HepG2 (cell line): Measurements from ENCODE around the gene ZBTB25. TPM values are rescaled to one million over a fixed set of nuclear protein-coding genes. Genes with fewer than 3 reads are reported as not detected.
A peak's percentile ranks its signal among the peaks of the same experiment; 100 is the strongest.

Experiments
- ARID4A ChIP-seq: sonication (generic); formaldehyde crosslinking; IDR thresholded peaks from 2 replicates; pipeline ENCODE4 v1.5.0; 2020; ENCODE audit warnings: mild to moderate bottlenecking, missing genetic modification reagents, borderline replicate concordance
- E2F5 ChIP-seq: sonication (generic); formaldehyde crosslinking; conservative IDR thresholded peaks from 2 replicates; pipeline ENCODE4 v1.4.0; 2020; ENCODE audit warnings: missing genetic modification reagents
- GABPB1 ChIP-seq: IDR thresholded peaks from 2 replicates; pipeline ENCODE4 v1.6.1; 2016; ENCODE audit warnings: mild to moderate bottlenecking, missing genetic modification reagents, moderate library complexity, missing compliant biosample characterization
- HOXA3 ChIP-seq: sonication (generic); formaldehyde crosslinking; IDR thresholded peaks from 2 replicates; pipeline ENCODE4 v1.5.0; 2020; ENCODE audit warnings: missing genetic modification reagents
- PATZ1 ChIP-seq: sonication (generic); formaldehyde crosslinking; IDR thresholded peaks from 2 replicates; pipeline ENCODE4 v1.4.0; 2020; ENCODE audit warnings: missing genetic modification reagents
- PRDM15 ChIP-seq: sonication (generic); formaldehyde crosslinking; IDR thresholded peaks from 2 replicates; pipeline ENCODE4 v1.4.0; 2020; ENCODE audit warnings: missing genetic modification reagents
- SPEN ChIP-seq: sonication (generic); formaldehyde crosslinking; IDR thresholded peaks from 2 replicates; pipeline ENCODE4 v1.5.1; 2020; ENCODE audit warnings: low read depth, mild to moderate bottlenecking, missing genetic modification reagents
- STAG1 ChIP-seq: sonication (generic); formaldehyde crosslinking; IDR thresholded peaks from 2 replicates; pipeline ENCODE4 v1.4.0; 2020; ENCODE audit warnings: missing genetic modification reagents
- ZBTB21 ChIP-seq: sonication (generic); formaldehyde crosslinking; IDR thresholded peaks from 2 replicates; pipeline ENCODE4 v1.4.0; 2020; ENCODE audit warnings: missing genetic modification reagents
- ZNF576 ChIP-seq: sonication (generic); formaldehyde crosslinking; IDR thresholded peaks from 2 replicates; pipeline ENCODE4 v1.4.0; 2020; ENCODE audit warnings: mild to moderate bottlenecking, missing genetic modification reagents
- ZNF687 ChIP-seq: sonication (generic); formaldehyde crosslinking; IDR thresholded peaks from 2 replicates; pipeline ENCODE4 v1.5.1; 2020; ENCODE audit warnings: mild to moderate bottlenecking, missing genetic modification reagents, moderate library complexity
- ZNF777 ChIP-seq: sonication (generic); formaldehyde crosslinking; IDR thresholded peaks from 2 replicates; pipeline ENCODE4 v1.4.0; 2020; ENCODE audit warnings: missing genetic modification reagents
- polyA plus RNA-seq, 8 experiments: library from polyadenylated mRNA; depleted of rRNA in 3 of 8; stranded (reverse) in 7 of 8; unstranded in 1 of 8; fragments of >200 nt; fragmentation: Illumina TruSeq in 4 of 8; extraction: Trizol in 4 of 8; gene quantifications; 2 replicates each; pipeline versions ENCODE4 v1.2.1 to v1.2.3, GENCODE V29; 2011 to 2016; ENCODE audit warnings: low read depth in 4 of 8, missing spikeins in 1 of 8, mixed read lengths in 1 of 8; ENCODE audit not compliant: insufficient read depth in 1 of 8
- total RNA-seq, 5 experiments: library from RNA; depleted of rRNA; stranded (reverse); fragments of >200 nt; fragmentation: Illumina TruSeq; extraction: Trizol; gene quantifications; 2 replicates each; pipeline ENCODE4 v1.2.3, GENCODE V29; 2016; ENCODE audit warnings: low read depth in 1 of 5

Gene ZBTB25
- total and polyA plus RNA-seq, 2 of the 13 experiments (the other 11 are each of a cell fraction or from before 2014, with no cell fraction given), result 3.5 to 7.6 TPM

- TF ChIP-seq PATZ1 (CRISPR knock-in tag) (no peak), ZNF687 (CRISPR knock-in tag) (peak; percentile 66), SPEN (CRISPR knock-in tag) (0 out of 2 replicates have a peak, but pooled peaks have one; percentile 39), STAG1 (CRISPR knock-in tag) (0 out of 2 replicates have a peak, but pooled peaks have one; percentile 3), E2F5 (CRISPR knock-in tag) (0 out of 2 replicates have a peak, but pooled peaks have one; percentile 18), PRDM15 (peak; percentile 70; the same call in 1 of the 2 replicates), ZBTB21 (CRISPR knock-in tag) (no peak), GABPB1 (peak; percentile 15; the same call in 1 of the 2 replicates), HOXA3 (CRISPR knock-in tag) (0 out of 2 replicates have a peak, but pooled peaks have one; percentile 48), ZNF777 (CRISPR knock-in tag) (peak; percentile 31; the same call in 1 of the 2 replicates), ARID4A (CRISPR knock-in tag) (peak; percentile 57; the same call in 1 of the 2 replicates), ZNF576 (CRISPR knock-in tag) (no peak)
Measured at GRCh38 chr14:64465191-64465822, 38.3 kb downstream of the ZBTB25 start, which contains the start of gene AKAP5 (continued).
